Osteoblast (primary cell): ENCODE measurements around the gene CNGA1. TPM values are rescaled to one million over a fixed set of nuclear protein-coding genes. Genes with fewer than 3 reads are reported as not detected.

Experiments
- DNase-seq: peaks from one replicate; pipeline ENCODE4 v3.0.0; 2011; ENCODE audit warnings: low spot score, mixed read lengths; ENCODE audit not compliant: insufficient read length; ENCODE audit errors: missing footprints
- H2AFZ ChIP-seq: 2 replicates; pipeline ENCODE4 v1.6.0; 2011; ENCODE audit warnings: mild to moderate bottlenecking, low read length
- H3K27ac ChIP-seq: 2 replicates; pipeline ENCODE4 v1.5.1; 2011; ENCODE audit warnings: mild to moderate bottlenecking, low read depth, low read length, moderate library complexity
- H3K27me3 ChIP-seq: 2 replicates; pipeline ENCODE4 v1.6.0; 2012; ENCODE audit warnings: mild to moderate bottlenecking, control low read depth, inconsistent platforms, low read length, moderate library complexity; ENCODE audit not compliant: insufficient read depth
- H3K36me3 ChIP-seq: 2 replicates; pipeline ENCODE4 v1.5.1; 2011; ENCODE audit warnings: mild to moderate bottlenecking, low read length, control low read depth, moderate library complexity; ENCODE audit not compliant: insufficient read depth
- H3K4me1 ChIP-seq: 2 replicates; pipeline ENCODE4 v1.5.1; 2011; ENCODE audit warnings: mild to moderate bottlenecking, low read length, control low read depth, moderate library complexity; ENCODE audit not compliant: insufficient read depth
- H3K4me2 ChIP-seq: 2 replicates; pipeline ENCODE4 v1.6.0; 2011; ENCODE audit warnings: mild to moderate bottlenecking, low read length; ENCODE audit not compliant: insufficient read depth
- H3K4me3 ChIP-seq: fragments of 200-600 bp; sonication (generic); 3 replicates; pipeline ENCODE4 v1.5.1; 2012; ENCODE audit warnings: mild to moderate bottlenecking, low read length, inconsistent platforms; ENCODE audit not compliant: insufficient read depth
- H3K79me2 ChIP-seq: 2 replicates; pipeline ENCODE4 v1.6.0; 2012; ENCODE audit warnings: mild to moderate bottlenecking, low read length, control low read depth, inconsistent platforms; ENCODE audit not compliant: insufficient read depth
- H3K9me3 ChIP-seq: 2 replicates; pipeline ENCODE4 v1.5.1; 2011; ENCODE audit warnings: low read depth, low read length, control low read depth
- H4K20me1 ChIP-seq: 2 replicates; pipeline ENCODE4 v1.6.0; 2012; ENCODE audit warnings: mild to moderate bottlenecking, low read length, control low read depth; ENCODE audit not compliant: insufficient read depth
- total RNA-seq: library from RNA; depleted of rRNA; stranded (reverse); fragments of >200 nt; gene quantifications from 2 replicates; pipeline ENCODE4 v1.2.3, GENCODE V29; 2012
- TF ChIP-seq, protein P1 (sequence below): IDR thresholded peaks from 2 replicates; pipeline ENCODE4 v1.5.1; 2011; ENCODE audit warnings: mild to moderate bottlenecking, low read depth, low read length, moderate library complexity; ENCODE audit errors: extremely low read depth

CNGA1 gene
- total RNA-seq, 1 donor, result not detected

DNA sequence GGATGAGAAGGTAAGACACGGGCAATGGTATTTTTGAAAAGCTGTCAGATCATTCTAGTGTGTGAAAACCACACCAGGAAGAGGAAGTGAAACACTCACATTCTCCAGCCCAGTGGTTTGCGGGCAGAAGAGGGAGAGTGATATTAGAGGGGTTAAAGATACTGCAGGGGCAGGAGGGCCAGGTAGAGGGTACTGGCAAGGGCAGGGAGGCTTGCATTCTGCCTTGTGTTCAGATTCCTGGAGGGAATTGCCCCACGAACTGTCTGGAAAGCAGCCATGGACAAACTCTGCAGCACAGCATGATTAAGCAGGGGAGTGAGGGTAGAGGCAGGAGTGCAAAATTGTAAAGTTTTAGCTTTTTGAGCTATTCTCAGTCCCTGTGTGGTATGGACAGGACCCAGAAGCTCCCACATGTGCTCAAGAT, 31.0 kb upstream of the CNGA1 start:
- no peaks in the 10 kb centered on the region for H4K20me1 ChIP-seq

DNA sequence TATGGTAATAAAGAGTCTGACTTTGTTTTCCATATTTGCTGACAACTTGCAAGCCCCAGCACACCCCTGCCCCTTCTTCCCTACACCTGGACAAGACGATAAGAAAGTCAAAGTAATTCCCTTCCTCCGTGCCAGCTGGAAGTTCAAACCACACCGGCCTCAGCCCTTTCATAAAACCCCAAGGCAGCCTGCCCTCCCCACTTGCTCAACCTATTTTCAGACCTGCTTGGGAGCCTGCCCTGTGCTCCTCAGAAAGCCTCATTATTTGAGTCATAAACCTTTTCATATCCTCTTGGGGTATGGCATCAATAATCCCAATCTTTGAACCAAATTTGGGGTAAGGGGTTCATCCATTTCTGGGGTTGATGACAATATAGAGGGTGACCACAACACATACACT, 29.6 kb upstream of the CNGA1 start:
- Histone ChIP-seq H3K4me3 (no peak overlapping the region), H3K27me3 (peaks cover 15% of the 10 kb centered on the region), H3K36me3 (no peaks in the 10 kb centered on the region), H4K20me1 (no peaks in the 10 kb centered on the region), H3K4me1 (no peaks in the 10 kb centered on the region), H2AFZ (no peak overlapping the region), H3K4me2 (no peak overlapping the region), H3K9me3 (no peaks in the 10 kb centered on the region), H3K27ac (no peak overlapping the region), H3K79me2 (no peaks in the 10 kb centered on the region)
- TF ChIP-seq, protein P1, sequence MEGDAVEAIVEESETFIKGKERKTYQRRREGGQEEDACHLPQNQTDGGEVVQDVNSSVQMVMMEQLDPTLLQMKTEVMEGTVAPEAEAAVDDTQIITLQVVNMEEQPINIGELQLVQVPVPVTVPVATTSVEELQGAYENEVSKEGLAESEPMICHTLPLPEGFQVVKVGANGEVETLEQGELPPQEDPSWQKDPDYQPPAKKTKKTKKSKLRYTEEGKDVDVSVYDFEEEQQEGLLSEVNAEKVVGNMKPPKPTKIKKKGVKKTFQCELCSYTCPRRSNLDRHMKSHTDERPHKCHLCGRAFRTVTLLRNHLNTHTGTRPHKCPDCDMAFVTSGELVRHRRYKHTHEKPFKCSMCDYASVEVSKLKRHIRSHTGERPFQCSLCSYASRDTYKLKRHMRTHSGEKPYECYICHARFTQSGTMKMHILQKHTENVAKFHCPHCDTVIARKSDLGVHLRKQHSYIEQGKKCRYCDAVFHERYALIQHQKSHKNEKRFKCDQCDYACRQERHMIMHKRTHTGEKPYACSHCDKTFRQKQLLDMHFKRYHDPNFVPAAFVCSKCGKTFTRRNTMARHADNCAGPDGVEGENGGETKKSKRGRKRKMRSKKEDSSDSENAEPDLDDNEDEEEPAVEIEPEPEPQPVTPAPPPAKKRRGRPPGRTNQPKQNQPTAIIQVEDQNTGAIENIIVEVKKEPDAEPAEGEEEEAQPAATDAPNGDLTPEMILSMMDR, result no peak
- no peak for DNase-seq

More for the DNA sequence above, 31.0 kb upstream of the CNGA1 start:
- no peaks in the 10 kb centered on the region for H3K79me2 ChIP-seq
- peak overlapping the region; percentile 29 for H3K4me2 ChIP-seq
- no peaks in the 10 kb centered on the region for H3K36me3 ChIP-seq
- H3K27ac ChIP-seq, result no peak overlapping the region
- peak overlapping the region; percentile 72 for H2AFZ ChIP-seq
- DNase-seq, result no peak
- no peak overlapping the region for H3K4me3 ChIP-seq
- H3K9me3 ChIP-seq, result no peaks in the 10 kb centered on the region
- no peaks in the 10 kb centered on the region for H3K4me1 ChIP-seq
- TF ChIP-seq, protein P1, result no peak
- peaks cover 15% of the 10 kb centered on the region for H3K27me3 ChIP-seq

DNA sequence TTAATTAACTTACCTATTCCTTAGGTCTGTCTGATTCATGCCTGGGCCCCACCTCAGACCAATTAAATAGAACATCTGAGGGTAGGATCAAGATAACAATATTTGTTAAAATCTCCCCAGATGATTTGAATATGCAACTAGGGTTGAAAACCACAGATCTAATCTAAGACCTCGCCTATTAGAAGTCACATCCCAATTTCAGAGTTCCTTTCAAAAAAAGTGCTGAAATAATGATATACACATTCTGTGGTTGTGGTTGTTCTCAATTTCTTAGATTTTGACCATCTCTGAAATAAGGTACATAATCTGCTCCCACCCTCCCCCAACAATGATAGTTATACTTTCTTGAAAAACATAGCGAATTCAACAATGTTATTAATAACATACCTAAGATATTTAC, 27.8 kb upstream of the CNGA1 start:
- no peaks in the 10 kb centered on the region for H3K79me2 ChIP-seq
- H3K36me3 ChIP-seq, result no peaks in the 10 kb centered on the region
- TF ChIP-seq, protein P1, result no peak

DNA sequence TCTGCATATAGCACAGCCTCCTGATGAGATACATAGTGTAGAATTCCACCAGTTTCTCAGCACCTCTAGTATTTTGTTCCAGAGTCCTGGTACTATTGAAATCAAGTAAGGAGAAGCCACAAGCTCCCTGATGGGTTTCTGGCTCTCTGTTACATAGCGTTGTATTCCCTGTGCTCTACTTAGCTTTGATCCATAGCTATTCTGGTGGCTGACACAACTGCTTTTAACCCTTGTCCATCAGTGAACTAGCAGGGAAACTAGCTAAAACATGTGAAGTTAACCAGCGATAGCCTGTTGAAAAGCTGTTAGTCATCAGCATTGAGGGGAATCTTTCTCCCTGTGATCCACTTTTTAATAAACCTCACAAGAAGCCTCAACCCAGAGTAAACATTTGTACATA, 27.0 kb upstream of the CNGA1 start:
- TF ChIP-seq, protein P1, result no peak

More for the DNA sequence above, 27.8 kb upstream of the CNGA1 start:
- Histone ChIP-seq H2AFZ (no peak overlapping the region), H3K9me3 (no peaks in the 10 kb centered on the region), H3K4me2 (no peak overlapping the region), H3K27me3 (peaks cover 15% of the 10 kb centered on the region), H4K20me1 (no peaks in the 10 kb centered on the region), H3K27ac (no peak overlapping the region), H3K4me1 (no peaks in the 10 kb centered on the region), H3K4me3 (no peak overlapping the region)
- DNase-seq, result no peak

More for the DNA sequence above, 27.0 kb upstream of the CNGA1 start:
- Histone ChIP-seq H3K4me2 (no peak overlapping the region), H3K79me2 (no peaks in the 10 kb centered on the region), H3K36me3 (no peaks in the 10 kb centered on the region), H3K27ac (no peak overlapping the region), H3K4me1 (no peaks in the 10 kb centered on the region), H2AFZ (no peak overlapping the region), H3K27me3 (peaks cover 15% of the 10 kb centered on the region), H3K9me3 (no peaks in the 10 kb centered on the region), H3K4me3 (no peak overlapping the region), H4K20me1 (no peaks in the 10 kb centered on the region)
- DNase-seq, result no peak
